ENCODE data around the gene PFN2.

- TF ChIP-seq, protein P1, sequence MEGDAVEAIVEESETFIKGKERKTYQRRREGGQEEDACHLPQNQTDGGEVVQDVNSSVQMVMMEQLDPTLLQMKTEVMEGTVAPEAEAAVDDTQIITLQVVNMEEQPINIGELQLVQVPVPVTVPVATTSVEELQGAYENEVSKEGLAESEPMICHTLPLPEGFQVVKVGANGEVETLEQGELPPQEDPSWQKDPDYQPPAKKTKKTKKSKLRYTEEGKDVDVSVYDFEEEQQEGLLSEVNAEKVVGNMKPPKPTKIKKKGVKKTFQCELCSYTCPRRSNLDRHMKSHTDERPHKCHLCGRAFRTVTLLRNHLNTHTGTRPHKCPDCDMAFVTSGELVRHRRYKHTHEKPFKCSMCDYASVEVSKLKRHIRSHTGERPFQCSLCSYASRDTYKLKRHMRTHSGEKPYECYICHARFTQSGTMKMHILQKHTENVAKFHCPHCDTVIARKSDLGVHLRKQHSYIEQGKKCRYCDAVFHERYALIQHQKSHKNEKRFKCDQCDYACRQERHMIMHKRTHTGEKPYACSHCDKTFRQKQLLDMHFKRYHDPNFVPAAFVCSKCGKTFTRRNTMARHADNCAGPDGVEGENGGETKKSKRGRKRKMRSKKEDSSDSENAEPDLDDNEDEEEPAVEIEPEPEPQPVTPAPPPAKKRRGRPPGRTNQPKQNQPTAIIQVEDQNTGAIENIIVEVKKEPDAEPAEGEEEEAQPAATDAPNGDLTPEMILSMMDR (IDR thresholded peaks at IDR 0.05) = no peak
- no peak for TF ChIP-seq EZH2 (IDR thresholded peaks at IDR 0.05; ENCODE audit: borderline replicate concordance, insufficient read depth, low read depth, low read length, poor library complexity, severe bottlenecking)
Observed at GRCh38 chr3:149958171-149958796, 12.4 kb downstream of the PFN2 start.

Data from B cell (primary cell).